HepG2 (cell line): ENCODE measurements around the gene RBSN. TPM values are rescaled to one million over a fixed set of nuclear protein-coding genes. Genes with fewer than 3 reads are reported as not detected.

ENCODE experiments used
- AGO1 ChIP-seq: fragments of 200-400 bp; formaldehyde crosslinking; IDR thresholded peaks from 2 replicates; pipeline ENCODE4 v1.6.1; 2017; ENCODE audit warnings: mild to moderate bottlenecking, low read depth, low read length, moderate library complexity; ENCODE audit not compliant: poor library complexity, severe bottlenecking
- CEBPG ChIP-seq: IDR thresholded peaks from 2 replicates; pipeline ENCODE4 v1.6.1; 2016
- CREM ChIP-seq, 2 experiments: sonication (generic) in 1 of 2; formaldehyde crosslinking in 1 of 2; IDR thresholded peaks; 2 replicates each; pipeline versions ENCODE4 v1.4.0 to v1.6.1; 2016 to 2020; ENCODE audit warnings: antibody characterized with exemption in 1 of 2, mild to moderate bottlenecking in 1 of 2, missing genetic modification reagents in 1 of 2
- ELF1 ChIP-seq: sonication (generic); formaldehyde crosslinking; IDR thresholded peaks from 2 replicates; pipeline ENCODE4 v1.4.0; 2020; ENCODE audit warnings: missing genetic modification reagents
- ERF ChIP-seq: IDR thresholded peaks from 2 replicates; pipeline ENCODE4 v1.6.1; 2018; ENCODE audit warnings: missing biosample characterization, missing genetic modification reagents
- FOXA3 ChIP-seq: IDR thresholded peaks from 2 replicates; pipeline ENCODE4 v1.6.1; 2016; ENCODE audit warnings: missing genetic modification reagents, missing compliant biosample characterization
- GABPB1 ChIP-seq: IDR thresholded peaks from 2 replicates; pipeline ENCODE4 v1.6.1; 2016; ENCODE audit warnings: mild to moderate bottlenecking, missing genetic modification reagents, moderate library complexity, missing compliant biosample characterization
- HMG20A ChIP-seq: IDR thresholded peaks from 2 replicates; pipeline ENCODE4 v1.6.1; 2016; ENCODE audit warnings: borderline replicate concordance
- ISL2 ChIP-seq: sonication (generic); formaldehyde crosslinking; IDR thresholded peaks from 2 replicates; pipeline ENCODE4 v1.5.0; 2020; ENCODE audit warnings: missing genetic modification reagents
- PAXIP1 ChIP-seq: sonication (generic); formaldehyde crosslinking; conservative IDR thresholded peaks from 2 replicates; pipeline ENCODE4 v1.4.0; 2020; ENCODE audit warnings: mild to moderate bottlenecking, missing genetic modification reagents, moderate library complexity
- POGZ ChIP-seq: sonication (generic); formaldehyde crosslinking; IDR thresholded peaks from 2 replicates; pipeline ENCODE4 v1.4.0; 2020; ENCODE audit warnings: mild to moderate bottlenecking, missing genetic modification reagents
- SNRNP70 ChIP-seq: fragments of 200-400 bp; formaldehyde crosslinking; IDR thresholded peaks from 2 replicates; pipeline ENCODE4 v1.6.1; 2017; ENCODE audit warnings: mild to moderate bottlenecking, low read depth, low read length, moderate library complexity
- TERF1 ChIP-seq: sonication (generic); formaldehyde crosslinking; IDR thresholded peaks from 2 replicates; pipeline ENCODE4 v1.8.0; 2022; ENCODE audit warnings: mild to moderate bottlenecking, missing genetic modification reagents, moderate library complexity
- TIGD3 ChIP-seq: sonication (generic); formaldehyde crosslinking; IDR thresholded peaks from 2 replicates; pipeline ENCODE4 v1.5.1; 2020; ENCODE audit warnings: mild to moderate bottlenecking, missing genetic modification reagents, borderline replicate concordance
- ZC3H4 ChIP-seq: sonication (generic); formaldehyde crosslinking; IDR thresholded peaks from 2 replicates; pipeline ENCODE4 v1.4.0; 2020; ENCODE audit warnings: missing genetic modification reagents, borderline replicate concordance
- ZNF549 ChIP-seq: sonication (generic); formaldehyde crosslinking; IDR thresholded peaks from 2 replicates; pipeline ENCODE4 v1.5.0; 2020; ENCODE audit warnings: missing genetic modification reagents
- ZNF609 ChIP-seq: sonication (generic); formaldehyde crosslinking; IDR thresholded peaks from 2 replicates; pipeline ENCODE4 v1.4.0; 2020; ENCODE audit warnings: mild to moderate bottlenecking, missing genetic modification reagents, borderline replicate concordance
- ZNF644 ChIP-seq: IDR thresholded peaks from 2 replicates; pipeline ENCODE4 v1.6.1; 2016; ENCODE audit warnings: low read depth
- ZNF773 ChIP-seq: sonication (generic); formaldehyde crosslinking; IDR thresholded peaks from 2 replicates; pipeline ENCODE4 v1.4.0; 2020; ENCODE audit warnings: missing genetic modification reagents, borderline replicate concordance
- ZNF781 ChIP-seq: sonication (generic); formaldehyde crosslinking; IDR thresholded peaks from 2 replicates; pipeline ENCODE4 v1.5.1; 2020; ENCODE audit warnings: borderline replicate concordance, mild to moderate bottlenecking, missing genetic modification reagents; ENCODE audit errors: not compliant biosample characterization
- polyA plus RNA-seq, 8 experiments: library from polyadenylated mRNA; depleted of rRNA in 3 of 8; stranded (reverse) in 7 of 8; unstranded in 1 of 8; fragments of >200 nt; fragmentation: Illumina TruSeq in 4 of 8; extraction: Trizol in 4 of 8; gene quantifications; 2 replicates each; pipeline versions ENCODE4 v1.2.1 to v1.2.3, GENCODE V29; 2011 to 2016; ENCODE audit warnings: low read depth in 4 of 8, missing spikeins in 1 of 8, mixed read lengths in 1 of 8; ENCODE audit not compliant: insufficient read depth in 1 of 8
- total RNA-seq, 5 experiments: library from RNA; depleted of rRNA; stranded (reverse); fragments of >200 nt; fragmentation: Illumina TruSeq; extraction: Trizol; gene quantifications; 2 replicates each; pipeline ENCODE4 v1.2.3, GENCODE V29; 2016; ENCODE audit warnings: low read depth in 1 of 5

Gene RBSN
- total and polyA plus RNA-seq, 2 of the 13 experiments (the other 11 are each of a cell fraction or from before 2014, with no cell fraction given): 7.9 to 11.8 TPM

GRCh38 chr3:15148614-15149013 lies 49.7 kb upstream of the RBSN start (continued):
- TF ChIP-seq ZNF549 (CRISPR knock-in tag): peak; percentile 73; the same call in 1 of the 2 replicates
- no peak for TF ChIP-seq AGO1
- no peak for TF ChIP-seq ERF
- TF ChIP-seq SNRNP70: no peak
- peak; percentile 51; the same call in 1 of the 2 replicates for TF ChIP-seq ZNF644 (CRISPR knock-in tag)
- TF ChIP-seq ISL2 (CRISPR knock-in tag): no peak
- no peak for TF ChIP-seq CREM (IDR thresholded peaks at IDR 0.05)
- TF ChIP-seq CREM (CRISPR knock-in tag; IDR thresholded peaks at IDR 0.05): no peak
- TF ChIP-seq FOXA3 (CRISPR knock-in tag): 0 out of 2 replicates have a peak, but pooled peaks have one; percentile 47
- TF ChIP-seq ELF1: 0 out of 2 replicates have a peak, but pooled peaks have one; percentile 31
- TF ChIP-seq ZNF609 (CRISPR knock-in tag): no peak
- peak; percentile 50; the same call in 1 of the 2 replicates for TF ChIP-seq POGZ (CRISPR knock-in tag)
- no peak for TF ChIP-seq TIGD3 (CRISPR knock-in tag)
- no peak for TF ChIP-seq ZC3H4 (CRISPR knock-in tag)
- 0 out of 2 replicates have a peak, but pooled peaks have one; percentile 13 for TF ChIP-seq HMG20A (CRISPR knock-in tag)
- TF ChIP-seq CEBPG (CRISPR knock-in tag): no peak
- peak; percentile 46 for TF ChIP-seq ZNF781 (CRISPR knock-in tag)
- peak; percentile 22; the same call in 1 of the 2 replicates for TF ChIP-seq PAXIP1 (CRISPR knock-in tag)
- no peak for TF ChIP-seq ZNF773 (CRISPR knock-in tag)
- TF ChIP-seq TERF1: no peak
- TF ChIP-seq GABPB1: 0 out of 2 replicates have a peak, but pooled peaks have one; percentile 37
